DOHH2 (cell line): Measurements from ENCODE around the gene CHIC2.

ENCODE experiments used
- CTCF ChIP-seq: fragments of 200-600 bp; sonication (generic); IDR thresholded peaks from one replicate; pipeline ENCODE4 v1.5.1; 2014; ENCODE audit warnings: antibody characterized with exemption, mild to moderate bottlenecking, low read depth, low read length; ENCODE audit not compliant: poor library complexity, severe bottlenecking
- EZH2phosphoT487 ChIP-seq: fragments of 200-600 bp; sonication (generic); IDR thresholded peaks from 2 replicates; pipeline ENCODE4 v1.6.1; 2017; ENCODE audit warnings: borderline replicate concordance, mild to moderate bottlenecking, antibody characterized with exemption, low read length, moderate library complexity, mixed read lengths

- TF ChIP-seq CTCF (no peak), EZH2phosphoT487 (no peak)
Observed at GRCh38 chr4:54090804-54091623, 26.6 kb upstream of the CHIC2 start.
